Measurements from ENCODE around the gene SPAG5. TPM values are rescaled to one million over a fixed set of nuclear protein-coding genes. Genes with fewer than 3 reads are reported as not detected.
A peak's percentile ranks its signal among the peaks of the same experiment; 100 is the strongest.

Gene SPAG5
- total and polyA plus RNA-seq, 9 of the 15 experiments (the other 6 are each of a cell fraction or from before 2014, with no cell fraction given), result 94.4 to 286 (median 151) TPM

GRCh38 chr17:28598799-28599310 lies at the start of gene SPAG5 (continued):
- TF ChIP-seq PRDM10 (IDR thresholded peaks at IDR 0.05; ENCODE audit: partially characterized antibody) (peak; percentile 38), TAF1 (IDR thresholded peaks at IDR 0.05; ENCODE audit: control insufficient read depth, extremely low read depth, insufficient read depth, low read length, severe bottlenecking) (peak; percentile 91), UBTF (IDR thresholded peaks at IDR 0.05; ENCODE audit: borderline replicate concordance in 1 of 2, low read depth in 2 of 2, low read length in 2 of 2) (peak; percentile 81 to 96; a peak in 3 of 4 replicates), E2F4 (CRISPR knock-in tag; IDR thresholded peaks at IDR 0.05; ENCODE audit: low read depth) (peak; percentile 99), LCOR (CRISPR knock-in tag; IDR thresholded peaks at IDR 0.05) (0 out of 2 replicates have a peak, but pooled peaks have one; percentile 16), PML (IDR thresholded peaks at IDR 0.05; ENCODE audit: low read length) (peak; percentile 92), ZNF263 (CRISPR knock-in tag; IDR thresholded peaks at IDR 0.05; ENCODE audit: borderline replicate concordance) (peak; percentile 84), HOMEZ (CRISPR knock-in tag; IDR thresholded peaks at IDR 0.05) (no peak), MYC (IDR thresholded peaks at IDR 0.05; ENCODE audit: low read depth, low read length) (peak; percentile 79), MYC (CRISPR knock-in tag; IDR thresholded peaks at IDR 0.05; ENCODE audit: borderline replicate concordance, low read depth) (no peak), PHF20 (IDR thresholded peaks at IDR 0.05; ENCODE audit: partially characterized antibody) (peak; percentile 86), ILK (tag; IDR thresholded peaks at IDR 0.05; ENCODE audit: borderline replicate concordance, low read depth) (no peak), ZNF395 (CRISPR knock-in tag; IDR thresholded peaks at IDR 0.05) (no peak), ZNF707 (CRISPR knock-in tag; conservative IDR thresholded peaks at IDR 0.05) (no peak), POLR2AphosphoS5 (IDR thresholded peaks at IDR 0.05; ENCODE audit: control insufficient read depth, insufficient read depth, low read depth, low read length) (peak; percentile 91)

All from K562 (cell line).